Cardiac muscle cell (in vitro differentiated cells and primary cell): ENCODE results near the gene MTRF1L. TPM values are rescaled to one million over a fixed set of nuclear protein-coding genes. Genes with fewer than 3 reads are reported as not detected.

ENCODE experiments used
- DNase-seq, 2 donors: peaks; one replicate each; pipeline versions ENCODE4 v3.0.0 to v3.0.0-alpha.2; 2010 to 2017; ENCODE audit warnings: low read depth in 1 of 2, low spot score in 1 of 2
- H3K27ac ChIP-seq: fragments of 200-600 bp; sonication (generic); 2 replicates; pipeline ENCODE4 v1.5.1; 2016
- H3K27me3 ChIP-seq: fragments of 200-600 bp; sonication (generic); 2 replicates; pipeline ENCODE4 v1.6.0; 2016; ENCODE audit warnings: control low read depth
- H3K36me3 ChIP-seq: fragments of 200-600 bp; sonication (generic); 2 replicates; pipeline ENCODE4 v1.5.1; 2016; ENCODE audit warnings: control low read depth
- H3K4me1 ChIP-seq: fragments of 200-600 bp; sonication (generic); 2 replicates; pipeline ENCODE4 v1.8.1; 2017; ENCODE audit warnings: low read depth, mild to moderate bottlenecking, mixed run types
- H3K4me3 ChIP-seq: fragments of 200-600 bp; sonication (generic); 2 replicates; pipeline ENCODE4 v1.5.1; 2016; ENCODE audit warnings: mild to moderate bottlenecking
- H3K9me3 ChIP-seq: fragments of 200-600 bp; sonication (generic); 2 replicates; pipeline ENCODE4 v1.5.1; 2017; ENCODE audit warnings: low read depth, mild to moderate bottlenecking, control low read depth
- CTCF ChIP-seq: IDR thresholded peaks from 2 replicates; pipeline ENCODE4 v1.5.1; 2012; ENCODE audit warnings: low read depth, mild to moderate bottlenecking, low read length
- polyA plus RNA-seq: library from polyadenylated mRNA; unstranded; fragments of >200 nt; fragmentation: Nextera tagmentation; extraction: Ambion mirVana; gene quantifications from 2 replicates; pipeline ENCODE4 v1.2.1, GENCODE V29; 2016
- total RNA-seq: library from RNA; depleted of rRNA; stranded (reverse); fragments of >200 nt; gene quantifications from 2 replicates; pipeline ENCODE4 v1.2.3, GENCODE V29; 2016

The MTRF1L gene
- total and polyA plus RNA-seq, 2 experiments from 2014 or later: 20.0 to 26.0 TPM

GRCh38 chr6:153031335-153031955, 28.9 kb upstream of the MTRF1L start:
- Histone ChIP-seq H3K4me3 (no peak overlapping the region), H3K36me3 (no peaks in the 10 kb centered on the region), H3K4me1 (no peaks in the 10 kb centered on the region), H3K9me3 (no peaks in the 10 kb centered on the region), H3K27ac (no peak overlapping the region), H3K27me3 (no peaks in the 10 kb centered on the region)
- no peak for DNase-seq
- no peak for TF ChIP-seq CTCF

GRCh38 chr6:153028963-153029362, 26.5 kb upstream of the MTRF1L start:
- H3K9me3 ChIP-seq: no peaks in the 10 kb centered on the region
- DNase-seq: no peak
- H3K27ac ChIP-seq: no peak overlapping the region
- no peaks in the 10 kb centered on the region for H3K36me3 ChIP-seq
- TF ChIP-seq CTCF: no peak
- H3K4me3 ChIP-seq: no peak overlapping the region
- H3K4me1 ChIP-seq: no peaks in the 10 kb centered on the region
- no peaks in the 10 kb centered on the region for H3K27me3 ChIP-seq

GRCh38 chr6:153028286-153028685, 25.8 kb upstream of the MTRF1L start:
- no peak for TF ChIP-seq CTCF
- no peak overlapping the region for H3K27ac ChIP-seq
- H3K4me1 ChIP-seq: no peaks in the 10 kb centered on the region
- no peak overlapping the region for H3K4me3 ChIP-seq
- no peaks in the 10 kb centered on the region for H3K36me3 ChIP-seq
- no peaks in the 10 kb centered on the region for H3K27me3 ChIP-seq
- H3K9me3 ChIP-seq: no peaks in the 10 kb centered on the region
- no peak for DNase-seq

GRCh38 chr6:153027480-153027879, 25.0 kb upstream of the MTRF1L start:
- no peak for DNase-seq
- no peak overlapping the region for H3K4me3 ChIP-seq
- H3K27me3 ChIP-seq: no peaks in the 10 kb centered on the region
- no peaks in the 10 kb centered on the region for H3K9me3 ChIP-seq
- no peaks in the 10 kb centered on the region for H3K4me1 ChIP-seq
- H3K27ac ChIP-seq: no peak overlapping the region
- no peak for TF ChIP-seq CTCF
- no peaks in the 10 kb centered on the region for H3K36me3 ChIP-seq

- Histone ChIP-seq H3K27me3 (no peaks in the 10 kb centered on the region), H3K27ac (no peak overlapping the region), H3K9me3 (no peaks in the 10 kb centered on the region), H3K4me1 (no peaks in the 10 kb centered on the region), H3K4me3 (no peak overlapping the region), H3K36me3 (no peaks in the 10 kb centered on the region)
- DNase-seq: no peak
- no peak for TF ChIP-seq CTCF
Observed at GRCh38 chr6:153024709-153025017, 22.2 kb upstream of the MTRF1L start.
